Measurements from ENCODE around the gene DNM1.

GRCh38 chr9:128208386-128208785 is 5.2 kb downstream of the DNM1 start:
- TF ChIP-seq GATA2 (IDR thresholded peaks at IDR 0.05; ENCODE audit: low read depth, low read length) (no peak), GATA3 (IDR thresholded peaks at IDR 0.05; ENCODE audit: low read depth, low read length) (no peak)
